Upper lobe of left lung (tissue), 6 donors: ENCODE measurements around the gene PICALM. TPM values are rescaled to one million over a fixed set of nuclear protein-coding genes. Genes with fewer than 3 reads are reported as not detected.

Experiments
- ATAC-seq, 2 donors: fragments of 200-7000 bp; cut with Tn5 transposase; one replicate each; pipeline ENCODE4 v1.9.1; 2022; ENCODE audit warnings: mild to moderate bottlenecking in 2 of 2, moderate library complexity in 2 of 2; ENCODE audit not compliant: low FRiP score in 2 of 2
- DNase-seq, 2 donors: peaks; one replicate each; pipeline ENCODE4 v3.0.0-alpha.2; 2019 to 2020
- H3K27ac ChIP-seq, 4 donors: fragments of 200-600 bp; sonication (generic); one replicate each; pipeline ENCODE4 v1.5.1; 2016 to 2019
- H3K27me3 ChIP-seq, 4 donors: fragments of 200-600 bp; sonication (generic); one replicate each; pipeline ENCODE4 v1.5.1; 2017 to 2019
- H3K36me3 ChIP-seq, 4 donors: fragments of 200-600 bp; sonication (generic); one replicate each; pipeline ENCODE4 v1.5.1; 2016 to 2019
- H3K4me1 ChIP-seq, 4 donors: fragments of 200-600 bp; sonication (generic); one replicate each; pipeline ENCODE4 v1.5.1; 2018 to 2019
- H3K4me3 ChIP-seq, 4 donors: fragments of 200-600 bp; sonication (generic); one replicate each; pipeline ENCODE4 v1.5.1; 2017 to 2019; ENCODE audit warnings: mild to moderate bottlenecking in 2 of 4, moderate library complexity in 1 of 4
- H3K9me3 ChIP-seq, 4 donors: fragments of 200-600 bp; sonication (generic); one replicate each; pipeline ENCODE4 v1.5.1; 2018 to 2019
- EP300 ChIP-seq, 4 donors: sonication (generic); formaldehyde crosslinking; IDR thresholded peaks; one replicate each; pipeline ENCODE4 v1.5.1; 2017; ENCODE audit warnings: antibody characterized with exemption in 4 of 4, control low read depth in 2 of 4
- POLR2A ChIP-seq, 4 donors: fragments of 450-650 bp; IDR thresholded peaks; one replicate each; pipeline ENCODE4 v1.5.1; 2016 to 2017; ENCODE audit warnings: antibody characterized with exemption in 4 of 4, mild to moderate bottlenecking in 2 of 4
- POLR2AphosphoS5 ChIP-seq, 2 donors: sonication (generic); formaldehyde crosslinking; IDR thresholded peaks; one replicate each; pipeline ENCODE4 v1.5.1; 2017; ENCODE audit warnings: antibody characterized with exemption in 2 of 2
- WGBS, 2 donors: methylation state at CpG; one replicate each; pipeline ENCODE4 v1.1.5; 2017 to 2018; 5-methylcytosine and 5-hydroxymethylcytosine counted together
- total RNA-seq, 6 donors: library from RNA; depleted of rRNA in 4 of 6; stranded (reverse); fragments of >200 nt in 4 of 6; gene quantifications; one replicate each; pipeline versions ENCODE4 v1.1.0 to v1.2.1, GENCODE V29; 2016 to 2021
- TF ChIP-seq, protein P1 (sequence below), 6 experiments: fragments of 450-650 bp in 4 of 6; fragments of 200-600 bp in 2 of 6; sonication (generic) in 2 of 6; IDR thresholded peaks; one replicate each; pipeline ENCODE4 v1.5.1; 2016 to 2019; ENCODE audit warnings: antibody characterized with exemption in 6 of 6
- donor health status: DM: no; HTN: no; CAD: no; lungs with moderate emphysema.
- donor health status: DM: no; HTN: yes; CAD: no; lungs with severe emphysema.

The PICALM gene
- total RNA-seq, 6 donors from 2014 or later = 144 to 294 (median 198) TPM

- Histone ChIP-seq H3K27ac (no peak overlapping the region), H3K4me3 (no peak overlapping the region), H3K27me3 (no peaks in the 10 kb centered on the region), H3K9me3 (no peaks in the 10 kb centered on the region), H3K36me3 (peaks cover 4 to 74% (median 28%) of the 10 kb centered on the region in 4 donors), H3K4me1 (peaks cover 0 to 3% (median 0%) of the 10 kb centered on the region in 4 donors)
- 60 to 66% methylated on average over 2 of the region's 2 CpGs for WGBS, 2 donors
- DNase-seq (no peak), ATAC-seq (no peak)
- TF ChIP-seq EP300 (IDR thresholded peaks at IDR 0.05) (no peak), POLR2AphosphoS5 (IDR thresholded peaks at IDR 0.05) (no peak), POLR2A (IDR thresholded peaks at IDR 0.05) (no peak)
- TF ChIP-seq, protein P1, sequence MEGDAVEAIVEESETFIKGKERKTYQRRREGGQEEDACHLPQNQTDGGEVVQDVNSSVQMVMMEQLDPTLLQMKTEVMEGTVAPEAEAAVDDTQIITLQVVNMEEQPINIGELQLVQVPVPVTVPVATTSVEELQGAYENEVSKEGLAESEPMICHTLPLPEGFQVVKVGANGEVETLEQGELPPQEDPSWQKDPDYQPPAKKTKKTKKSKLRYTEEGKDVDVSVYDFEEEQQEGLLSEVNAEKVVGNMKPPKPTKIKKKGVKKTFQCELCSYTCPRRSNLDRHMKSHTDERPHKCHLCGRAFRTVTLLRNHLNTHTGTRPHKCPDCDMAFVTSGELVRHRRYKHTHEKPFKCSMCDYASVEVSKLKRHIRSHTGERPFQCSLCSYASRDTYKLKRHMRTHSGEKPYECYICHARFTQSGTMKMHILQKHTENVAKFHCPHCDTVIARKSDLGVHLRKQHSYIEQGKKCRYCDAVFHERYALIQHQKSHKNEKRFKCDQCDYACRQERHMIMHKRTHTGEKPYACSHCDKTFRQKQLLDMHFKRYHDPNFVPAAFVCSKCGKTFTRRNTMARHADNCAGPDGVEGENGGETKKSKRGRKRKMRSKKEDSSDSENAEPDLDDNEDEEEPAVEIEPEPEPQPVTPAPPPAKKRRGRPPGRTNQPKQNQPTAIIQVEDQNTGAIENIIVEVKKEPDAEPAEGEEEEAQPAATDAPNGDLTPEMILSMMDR (IDR thresholded peaks at IDR 0.05) = no peak
Measured at GRCh38 chr11:86014221-86014620, 54.7 kb downstream of the PICALM start.

- Histone ChIP-seq H3K4me3 (no peak overlapping the region), H3K27ac (no peak overlapping the region), H3K27me3 (no peaks in the 10 kb centered on the region), H3K9me3 (no peaks in the 10 kb centered on the region), H3K4me1 (peaks cover 0 to 3% (median 0%) of the 10 kb centered on the region in 4 donors), H3K36me3 (peaks cover 4 to 74% (median 31%) of the 10 kb centered on the region in 4 donors)
- ATAC-seq = no peak
- TF ChIP-seq, protein P1 (IDR thresholded peaks at IDR 0.05) = no peak
- TF ChIP-seq POLR2AphosphoS5 (IDR thresholded peaks at IDR 0.05) = no peak
- no peak for TF ChIP-seq EP300 (IDR thresholded peaks at IDR 0.05)
- TF ChIP-seq POLR2A (IDR thresholded peaks at IDR 0.05) = no peak
- no peak for DNase-seq
Measured at GRCh38 chr11:86013713-86014112, 55.2 kb downstream of the PICALM start.

DNA sequence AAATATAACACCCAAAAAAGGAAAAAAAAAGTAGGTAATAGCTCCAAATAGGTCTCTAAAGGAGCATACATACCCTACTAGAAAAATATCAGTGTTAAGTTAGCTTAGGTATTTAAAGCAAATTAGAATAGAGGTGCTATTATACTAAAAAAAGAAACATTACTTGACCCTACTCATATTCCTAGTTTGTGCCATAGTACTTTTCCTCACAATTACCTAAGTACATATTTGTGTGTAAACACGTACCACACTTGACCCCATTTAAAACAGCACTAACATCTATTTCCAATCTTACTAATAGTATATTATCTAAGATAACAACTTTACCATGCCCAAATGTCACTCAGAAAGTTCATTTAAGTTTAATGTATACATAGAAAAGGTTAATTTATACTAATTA lies 57.7 kb downstream of the PICALM start:
- no peak for DNase-seq
- Histone ChIP-seq H3K9me3 (no peaks in the 10 kb centered on the region), H3K36me3 (peaks cover 8 to 78% (median 32%) of the 10 kb centered on the region in 4 donors), H3K4me1 (peaks cover 0 to 3% (median 0%) of the 10 kb centered on the region in 4 donors), H3K4me3 (no peak overlapping the region), H3K27me3 (no peaks in the 10 kb centered on the region), H3K27ac (no peak overlapping the region)
- no peak for ATAC-seq
- 75 to 79% methylated on average over 1 of the region's 1 CpG for WGBS, 2 donors
- TF ChIP-seq, protein P1 (IDR thresholded peaks at IDR 0.05) = no peak
- TF ChIP-seq EP300 (IDR thresholded peaks at IDR 0.05) (no peak), POLR2AphosphoS5 (IDR thresholded peaks at IDR 0.05) (no peak), POLR2A (IDR thresholded peaks at IDR 0.05) (no peak)

DNA sequence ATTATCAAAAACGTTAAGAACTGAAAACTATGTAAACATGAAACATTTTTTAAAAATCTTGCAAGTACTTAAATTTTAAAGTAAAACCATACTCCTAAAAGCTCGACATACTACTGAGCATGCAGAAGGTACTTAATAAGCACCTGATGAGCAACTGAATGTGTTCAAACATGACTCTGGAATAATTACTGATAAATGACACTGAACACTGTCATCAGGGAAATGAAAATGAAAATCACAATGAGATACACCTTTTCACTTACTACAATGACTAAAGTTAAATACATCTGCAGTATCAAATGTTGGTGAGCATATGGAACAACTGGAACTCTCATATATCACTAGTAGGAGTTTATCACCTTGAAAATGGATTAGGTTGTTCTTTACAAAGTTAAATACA lies 65.2 kb downstream of the PICALM start:
- 66 to 75% methylated on average over 2 of the region's 2 CpGs for WGBS, 2 donors
- Histone ChIP-seq H3K27me3 (no peaks in the 10 kb centered on the region), H3K36me3 (peaks cover 35 to 100% (median 56%) of the 10 kb centered on the region in 4 donors), H3K9me3 (no peaks in the 10 kb centered on the region), H3K4me1 (no peaks in the 10 kb centered on the region), H3K27ac (no peak overlapping the region), H3K4me3 (no peak overlapping the region)
- DNase-seq (no peak), ATAC-seq (no peak)
- TF ChIP-seq EP300 (IDR thresholded peaks at IDR 0.05) (no peak), POLR2AphosphoS5 (IDR thresholded peaks at IDR 0.05) (no peak), POLR2A (IDR thresholded peaks at IDR 0.05) (no peak)
- TF ChIP-seq, protein P1 (IDR thresholded peaks at IDR 0.05) = no peak

DNA sequence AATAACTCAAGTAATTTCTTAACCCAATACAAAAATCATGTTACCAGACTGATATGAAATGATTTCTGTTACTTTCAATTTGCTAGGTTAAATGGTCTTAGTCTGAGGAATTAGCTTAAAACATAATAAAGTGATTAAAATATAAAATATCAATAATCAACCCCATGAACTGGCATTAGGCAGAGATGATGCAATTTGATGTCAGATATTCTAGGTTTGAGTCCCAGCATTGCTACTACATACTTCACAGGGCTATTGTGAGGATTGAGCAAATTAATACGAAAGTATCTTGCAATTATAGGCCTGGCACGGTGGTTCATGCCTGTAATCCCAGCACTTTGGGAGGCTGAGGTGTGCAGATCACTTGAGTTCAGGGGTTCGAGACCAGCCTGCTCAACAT lies 66.5 kb downstream of the PICALM start:
- TF ChIP-seq POLR2A (IDR thresholded peaks at IDR 0.05) (no peak), POLR2AphosphoS5 (IDR thresholded peaks at IDR 0.05) (no peak), EP300 (IDR thresholded peaks at IDR 0.05) (no peak)
- TF ChIP-seq, protein P1 (IDR thresholded peaks at IDR 0.05) = no peak
- DNase-seq = no peak
- ATAC-seq = no peak
- H3K4me3 ChIP-seq = no peak overlapping the region
- no peaks in the 10 kb centered on the region for H3K4me1 ChIP-seq
- no peaks in the 10 kb centered on the region for H3K9me3 ChIP-seq
- no peak overlapping the region for H3K27ac ChIP-seq
- 93 to 98% methylated on average over 3 of the region's 3 CpGs for WGBS, 2 donors
- H3K36me3 ChIP-seq = peaks cover 43 to 100% (median 65%) of the 10 kb centered on the region in 4 donors
- no peaks in the 10 kb centered on the region for H3K27me3 ChIP-seq
